MM.1S (cell line): ENCODE results near the gene RPH3AL.

ENCODE experiments used
- DNase-seq: peaks from one replicate; pipeline ENCODE4 v3.0.0-alpha.2; 2015
- H2AFZ ChIP-seq: fragments of 300-600 bp; sonication (generic); 2 replicates; pipeline ENCODE4 v1.6.0; 2016; ENCODE audit warnings: antibody characterized with exemption, low read length
- H3F3A ChIP-seq: fragments of 300-600 bp; sonication (generic); 2 replicates; pipeline ENCODE4 v1.6.1; 2016; ENCODE audit warnings: mild to moderate bottlenecking, antibody characterized with exemption, low read length, moderate library complexity, mixed read lengths; ENCODE audit not compliant: insufficient read depth
- H3K27ac ChIP-seq: fragments of 300-600 bp; sonication (generic); 2 replicates; pipeline ENCODE4 v1.5.1; 2016; ENCODE audit warnings: mild to moderate bottlenecking, low read length
- H3K27me3 ChIP-seq: fragments of 300-600 bp; sonication (generic); replicated peaks from 2 replicates; pipeline ENCODE4 v1.6.0; 2016; ENCODE audit warnings: low read length; ENCODE audit not compliant: insufficient read depth
- H3K36me3 ChIP-seq: fragments of 300-600 bp; sonication (generic); replicated peaks from 2 replicates; pipeline ENCODE4 v1.6.1; 2016; ENCODE audit warnings: mild to moderate bottlenecking, low read length, mixed read lengths; ENCODE audit not compliant: insufficient read depth
- H3K4me1 ChIP-seq: fragments of 300-600 bp; sonication (generic); 2 replicates; pipeline ENCODE4 v1.6.1; 2016; ENCODE audit warnings: low read length, mixed read lengths
- H3K4me2 ChIP-seq: fragments of 300-600 bp; sonication (generic); 2 replicates; pipeline ENCODE4 v1.6.0; 2016; ENCODE audit warnings: low read depth, low read length
- H3K4me3 ChIP-seq: fragments of 300-600 bp; sonication (generic); 2 replicates; pipeline ENCODE4 v1.5.1; 2016; ENCODE audit warnings: low read length, mixed read lengths
- H3K79me2 ChIP-seq: fragments of 300-600 bp; sonication (generic); 2 replicates; pipeline ENCODE4 v1.6.1; 2016; ENCODE audit warnings: mixed run types, low read length, mixed read lengths
- H3K9ac ChIP-seq: fragments of 300-600 bp; sonication (generic); 2 replicates; pipeline ENCODE4 v1.6.1; 2016; ENCODE audit warnings: low read length, mixed read lengths
- H3K9me2 ChIP-seq: fragments of 300-600 bp; sonication (generic); replicated peaks from 2 replicates; pipeline ENCODE4 v1.6.1; 2016; ENCODE audit warnings: mild to moderate bottlenecking, low read length, mixed read lengths; ENCODE audit not compliant: insufficient read depth
- H3K9me3 ChIP-seq: fragments of 300-600 bp; sonication (generic); replicated peaks from 2 replicates; pipeline ENCODE4 v1.6.1; 2016; ENCODE audit warnings: mild to moderate bottlenecking, low read length, mixed read lengths; ENCODE audit not compliant: insufficient read depth
- H4K20me1 ChIP-seq: fragments of 300-600 bp; sonication (generic); 2 replicates; pipeline ENCODE4 v1.6.1; 2016; ENCODE audit warnings: mild to moderate bottlenecking, low read length, moderate library complexity, mixed read lengths; ENCODE audit not compliant: insufficient read depth
- EZH2 ChIP-seq: fragments of 300-600 bp; sonication (generic); optimal IDR thresholded peaks from 2 replicates; pipeline ENCODE3; 2017; ENCODE audit warnings: low read depth, mild to moderate bottlenecking, antibody characterized with exemption, low read length, mixed read lengths
- EZH2phosphoT487 ChIP-seq: fragments of 300-600 bp; sonication (generic); IDR thresholded peaks from 2 replicates; pipeline ENCODE4 v1.6.1; 2018; ENCODE audit warnings: antibody characterized with exemption, low read length
- TF ChIP-seq, protein P1 (sequence below): fragments of 300-600 bp; sonication (generic); IDR thresholded peaks from 2 replicates; pipeline ENCODE4 v1.5.1; 2016; ENCODE audit warnings: antibody characterized with exemption, low read length, mixed read lengths

RPH3AL gene

DNA sequence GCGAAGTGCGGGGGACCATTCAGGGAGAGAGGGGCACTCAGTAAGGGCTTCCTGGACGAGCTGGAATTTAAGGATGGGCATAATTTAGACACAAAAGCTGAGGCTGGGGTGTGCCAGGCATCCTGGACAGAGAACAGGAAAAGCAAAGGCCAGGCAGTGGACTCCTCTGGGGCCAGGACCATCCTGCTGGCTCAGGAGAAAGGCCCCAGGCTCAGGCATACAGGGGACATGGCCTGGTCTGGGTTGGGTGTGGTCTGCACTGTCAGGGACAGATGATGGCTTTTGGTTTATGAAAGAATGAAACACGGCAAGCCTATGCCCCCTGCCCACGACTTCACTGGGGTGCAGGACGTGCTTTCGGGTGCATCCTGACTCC lies 122.2 kb downstream of the RPH3AL start:
- TF ChIP-seq EZH2 (no peak), EZH2phosphoT487 (no peak)
- TF ChIP-seq, protein P1, sequence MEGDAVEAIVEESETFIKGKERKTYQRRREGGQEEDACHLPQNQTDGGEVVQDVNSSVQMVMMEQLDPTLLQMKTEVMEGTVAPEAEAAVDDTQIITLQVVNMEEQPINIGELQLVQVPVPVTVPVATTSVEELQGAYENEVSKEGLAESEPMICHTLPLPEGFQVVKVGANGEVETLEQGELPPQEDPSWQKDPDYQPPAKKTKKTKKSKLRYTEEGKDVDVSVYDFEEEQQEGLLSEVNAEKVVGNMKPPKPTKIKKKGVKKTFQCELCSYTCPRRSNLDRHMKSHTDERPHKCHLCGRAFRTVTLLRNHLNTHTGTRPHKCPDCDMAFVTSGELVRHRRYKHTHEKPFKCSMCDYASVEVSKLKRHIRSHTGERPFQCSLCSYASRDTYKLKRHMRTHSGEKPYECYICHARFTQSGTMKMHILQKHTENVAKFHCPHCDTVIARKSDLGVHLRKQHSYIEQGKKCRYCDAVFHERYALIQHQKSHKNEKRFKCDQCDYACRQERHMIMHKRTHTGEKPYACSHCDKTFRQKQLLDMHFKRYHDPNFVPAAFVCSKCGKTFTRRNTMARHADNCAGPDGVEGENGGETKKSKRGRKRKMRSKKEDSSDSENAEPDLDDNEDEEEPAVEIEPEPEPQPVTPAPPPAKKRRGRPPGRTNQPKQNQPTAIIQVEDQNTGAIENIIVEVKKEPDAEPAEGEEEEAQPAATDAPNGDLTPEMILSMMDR = no peak
- Histone ChIP-seq H3K9me2 (no peaks in the 10 kb centered on the region), H3K79me2 (no peaks in the 10 kb centered on the region), H3K9ac (no peak overlapping the region), H3K9me3 (no peaks in the 10 kb centered on the region), H3F3A (no peaks in the 10 kb centered on the region), H3K27ac (no peak overlapping the region), H3K4me1 (no peaks in the 10 kb centered on the region), H4K20me1 (no peaks in the 10 kb centered on the region), H3K4me3 (no peak overlapping the region), H3K4me2 (no peak overlapping the region), H2AFZ (no peak overlapping the region), H3K27me3 (peaks cover 96% of the 10 kb centered on the region), H3K36me3 (no peaks in the 10 kb centered on the region)
- no peak for DNase-seq

DNA sequence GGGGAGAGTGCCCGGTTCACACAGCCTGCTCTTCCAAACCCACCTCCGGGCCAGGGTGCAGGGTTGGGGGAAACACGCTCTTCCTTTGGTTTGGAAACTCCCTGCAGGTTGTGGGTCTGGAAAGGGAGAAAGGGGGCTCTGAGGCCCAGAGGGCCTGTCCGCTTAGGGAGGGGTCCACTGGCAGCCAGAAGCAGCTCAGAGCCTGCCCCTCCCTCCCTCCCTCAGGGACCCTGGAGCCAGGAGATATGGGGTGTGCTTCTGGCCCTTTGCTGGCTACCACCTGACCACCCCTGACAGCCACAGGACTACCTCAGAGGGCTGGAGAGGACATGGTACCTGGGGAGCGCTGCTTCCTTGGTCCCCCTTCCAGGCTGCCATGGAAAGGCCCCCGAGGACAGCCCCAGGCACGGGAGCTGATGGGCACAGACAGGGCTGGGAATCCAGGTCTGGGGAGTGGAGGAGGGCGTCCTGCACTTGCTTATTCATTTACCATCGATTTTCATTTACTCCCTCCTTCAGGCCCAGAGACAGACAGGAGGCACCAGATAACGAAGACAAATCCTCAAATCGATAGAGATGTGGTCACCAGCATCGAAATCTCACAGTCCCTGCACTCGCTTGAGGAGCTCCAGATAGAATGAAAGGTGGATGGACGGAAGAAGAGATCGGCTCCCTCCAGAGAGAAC lies 122.8 kb downstream of the RPH3AL start:
- H3K9me2 ChIP-seq = no peaks in the 10 kb centered on the region
- no peaks in the 10 kb centered on the region for H3K9me3 ChIP-seq
- no peaks in the 10 kb centered on the region for H3K79me2 ChIP-seq
- H4K20me1 ChIP-seq = no peaks in the 10 kb centered on the region
- no peak for DNase-seq
- no peaks in the 10 kb centered on the region for H3K4me1 ChIP-seq
- H3K4me3 ChIP-seq = no peak overlapping the region
- H3K36me3 ChIP-seq = no peaks in the 10 kb centered on the region
- H2AFZ ChIP-seq = no peak overlapping the region
- no peak overlapping the region for H3K4me2 ChIP-seq
- H3K27me3 ChIP-seq = peaks cover 95% of the 10 kb centered on the region
- no peaks in the 10 kb centered on the region for H3F3A ChIP-seq
- TF ChIP-seq, protein P1 = no peak
- TF ChIP-seq EZH2 (no peak), EZH2phosphoT487 (no peak)
- H3K9ac ChIP-seq = no peak overlapping the region
- H3K27ac ChIP-seq = no peak overlapping the region

- Histone ChIP-seq H3K27me3 (peaks cover 92% of the 10 kb centered on the region), H3K9me2 (no peaks in the 10 kb centered on the region), H3K4me3 (no peak overlapping the region), H3K27ac (no peak overlapping the region), H3K36me3 (no peaks in the 10 kb centered on the region), H3K4me1 (no peaks in the 10 kb centered on the region), H3F3A (no peaks in the 10 kb centered on the region), H3K9ac (no peak overlapping the region), H3K79me2 (no peaks in the 10 kb centered on the region), H4K20me1 (no peaks in the 10 kb centered on the region), H3K4me2 (no peak overlapping the region), H2AFZ (no peak overlapping the region), H3K9me3 (no peaks in the 10 kb centered on the region)
- no peak for DNase-seq
- no peak for TF ChIP-seq EZH2
- TF ChIP-seq, protein P1 = no peak
- TF ChIP-seq EZH2phosphoT487 = no peak
Measured at GRCh38 chr17:228951-229708, 123.5 kb downstream of the RPH3AL start.
